GM19099 (cell line): ENCODE measurements around the gene TEX264.

Experiments used
- POLR2A ChIP-seq: IDR thresholded peaks from 3 replicates; pipeline ENCODE4 v1.6.1; 2011; ENCODE audit warnings: low read depth; ENCODE audit not compliant: insufficient read length; ENCODE audit errors: extremely low read depth

The TEX264 gene

DNA sequence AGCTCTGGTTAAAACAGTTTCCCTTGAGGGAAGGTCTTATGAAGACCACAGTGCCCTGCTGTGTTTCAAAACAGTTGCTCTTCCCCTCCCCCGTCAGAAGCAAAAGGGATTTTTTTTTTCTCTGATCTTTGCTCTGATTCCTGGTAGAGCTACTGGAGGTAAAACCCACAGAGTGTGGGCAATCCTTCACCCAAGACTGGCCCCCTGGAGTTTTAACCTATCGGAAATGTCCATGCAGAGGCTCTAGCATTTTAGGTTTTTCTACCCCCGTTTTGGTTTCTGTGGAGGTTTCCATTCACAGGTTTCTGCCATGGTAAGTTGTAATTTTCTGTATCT, 63.5 kb downstream of the TEX264 start:
- no peak for TF ChIP-seq POLR2A

- no peak for TF ChIP-seq POLR2A
These were observed 64.0 kb downstream of the TEX264 start for GRCh38 chr3:51735039-51735438.

GRCh38 chr3:51735950-51736349, 64.9 kb downstream of the TEX264 start:
- TF ChIP-seq POLR2A, result no peak

DNA sequence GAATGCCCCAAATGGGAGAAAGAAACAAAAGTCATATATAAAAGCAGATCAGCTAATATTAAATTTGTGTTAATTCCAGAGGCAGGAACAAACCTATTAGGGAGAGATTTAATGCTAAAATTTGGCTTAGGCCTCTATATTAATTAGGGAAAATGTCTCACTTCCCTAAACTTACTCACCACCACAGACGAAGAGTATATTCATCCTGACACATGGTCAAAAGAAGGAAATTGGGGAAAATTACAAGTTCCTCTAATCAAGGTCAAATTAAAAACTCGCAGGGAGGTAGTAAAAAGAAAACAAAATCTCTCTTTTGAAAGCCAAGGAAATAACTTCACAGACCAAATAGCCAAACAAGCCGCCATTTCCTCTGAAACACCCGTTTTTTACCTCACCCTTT, 68.1 kb downstream of the TEX264 start:
- no peak for TF ChIP-seq POLR2A

GRCh38 chr3:51747840-51748239, 76.8 kb downstream of the TEX264 start:
- no peak for TF ChIP-seq POLR2A

DNA sequence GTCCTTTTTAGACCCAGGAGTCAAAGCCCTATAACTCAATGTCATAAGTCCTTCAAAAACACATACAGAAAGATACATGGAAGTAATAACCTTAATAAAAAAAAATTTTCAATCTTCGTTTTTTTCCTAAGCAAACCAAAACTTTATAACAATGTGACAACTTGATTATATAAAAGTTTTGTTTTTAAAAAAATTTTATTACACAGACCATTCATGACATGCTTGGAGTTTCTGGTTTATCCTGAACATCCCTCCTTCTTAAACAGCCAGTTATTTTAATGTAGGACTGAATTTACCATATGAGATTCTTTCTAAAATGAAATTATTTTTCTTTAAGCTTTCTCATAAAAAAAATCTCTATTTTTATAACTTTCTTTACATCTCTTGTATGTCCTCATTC, 77.3 kb downstream of the TEX264 start:
- no peak for TF ChIP-seq POLR2A

- no peak for TF ChIP-seq POLR2A
These were observed 79.8 kb downstream of the TEX264 start for GRCh38 chr3:51750878-51751277.

DNA sequence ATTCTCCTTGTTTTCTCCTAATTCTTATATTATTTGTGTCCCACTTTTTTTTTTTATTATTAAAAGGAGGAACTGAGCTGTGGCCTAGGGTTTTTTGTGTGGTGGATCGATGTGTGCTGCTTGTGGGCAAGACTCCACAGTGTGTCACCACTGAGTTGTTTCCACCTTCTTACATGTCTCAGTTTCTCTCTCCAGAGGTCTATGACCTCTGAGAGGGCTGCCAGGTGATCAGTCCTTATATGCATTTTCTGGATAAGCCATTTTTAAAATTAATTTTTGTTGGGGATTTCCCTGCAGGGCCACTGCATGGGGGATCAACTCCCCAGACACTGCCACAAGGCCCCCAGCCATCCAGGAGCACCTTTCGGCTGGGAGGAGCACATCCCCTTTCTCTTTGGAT, 80.2 kb downstream of the TEX264 start:
- TF ChIP-seq POLR2A, result no peak
